Stimulated activated CD8-positive, alpha-beta memory T cell treated with anti-CD3 and anti-CD28 coated beads, Interleukin-4, amount 100 ng/mL, for 4 hours (primary cell): Measurements from ENCODE around the gene ZBTB9.

Source experiments
- DNase-seq, 2 donors: peaks; one replicate each; pipeline ENCODE4 v3.0.0-alpha.2; 2020; ENCODE audit warnings: low read depth in 2 of 2, low spot score in 1 of 2

Gene ZBTB9, protein sequence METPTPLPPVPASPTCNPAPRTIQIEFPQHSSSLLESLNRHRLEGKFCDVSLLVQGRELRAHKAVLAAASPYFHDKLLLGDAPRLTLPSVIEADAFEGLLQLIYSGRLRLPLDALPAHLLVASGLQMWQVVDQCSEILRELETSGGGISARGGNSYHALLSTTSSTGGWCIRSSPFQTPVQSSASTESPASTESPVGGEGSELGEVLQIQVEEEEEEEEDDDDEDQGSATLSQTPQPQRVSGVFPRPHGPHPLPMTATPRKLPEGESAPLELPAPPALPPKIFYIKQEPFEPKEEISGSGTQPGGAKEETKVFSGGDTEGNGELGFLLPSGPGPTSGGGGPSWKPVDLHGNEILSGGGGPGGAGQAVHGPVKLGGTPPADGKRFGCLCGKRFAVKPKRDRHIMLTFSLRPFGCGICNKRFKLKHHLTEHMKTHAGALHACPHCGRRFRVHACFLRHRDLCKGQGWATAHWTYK

DNA sequence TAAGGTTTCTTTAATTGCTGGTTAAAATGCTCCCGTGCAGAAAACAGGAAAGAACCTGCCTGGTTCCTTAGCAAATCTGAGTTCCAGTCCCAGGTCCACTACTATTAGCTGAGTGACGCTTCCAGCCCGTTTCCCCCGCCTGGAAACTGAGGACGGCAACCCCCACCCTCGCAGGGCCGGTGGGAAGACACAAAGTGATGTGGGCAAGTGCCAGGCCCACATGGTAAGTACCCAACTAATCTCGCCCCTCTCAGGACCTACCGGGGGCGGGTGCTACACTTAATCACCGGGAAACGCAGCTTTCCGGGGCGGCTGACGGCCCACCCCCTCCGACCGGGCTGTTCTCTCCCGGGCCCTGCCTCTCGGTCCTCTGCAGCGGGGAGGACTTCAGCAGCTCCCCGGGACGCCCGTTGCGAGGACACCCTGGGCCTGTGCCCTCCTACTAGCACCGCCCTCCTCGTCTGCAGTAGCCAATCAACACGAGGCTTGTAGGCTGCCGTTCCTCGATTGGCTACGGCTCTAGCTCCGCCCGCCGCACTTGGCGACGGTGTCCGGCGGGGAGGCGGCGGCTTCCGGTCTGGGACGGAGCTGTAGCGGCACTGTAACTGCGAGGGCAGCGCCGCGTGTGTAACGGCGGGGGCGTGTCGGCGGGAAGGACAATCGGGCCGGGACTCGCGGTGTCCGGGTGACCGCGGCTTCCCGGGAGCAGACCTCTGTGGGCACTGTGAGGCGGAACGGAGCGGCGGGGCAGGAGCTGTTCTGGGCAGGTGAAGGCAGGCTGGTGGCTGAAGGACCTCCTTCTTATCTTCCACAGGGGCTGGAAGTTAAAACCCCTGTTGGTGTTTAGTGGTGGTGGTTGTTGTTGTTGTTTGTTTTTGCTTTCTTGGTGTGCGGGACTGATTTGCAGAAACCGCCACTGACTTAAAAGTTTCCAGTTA lies at the start of gene ZBTB9:
Gene ZBTB9, plus strand, starts transcription at position 568 of the 938 bp plus-strand sequence. CDS start 525 bp downstream, outside the sequence.
- DNase-seq = peak; percentile 81 to 89

- no peak for DNase-seq
Measured at GRCh38 chr6:33404884-33405283, 49.5 kb upstream of the ZBTB9 start.

DNA sequence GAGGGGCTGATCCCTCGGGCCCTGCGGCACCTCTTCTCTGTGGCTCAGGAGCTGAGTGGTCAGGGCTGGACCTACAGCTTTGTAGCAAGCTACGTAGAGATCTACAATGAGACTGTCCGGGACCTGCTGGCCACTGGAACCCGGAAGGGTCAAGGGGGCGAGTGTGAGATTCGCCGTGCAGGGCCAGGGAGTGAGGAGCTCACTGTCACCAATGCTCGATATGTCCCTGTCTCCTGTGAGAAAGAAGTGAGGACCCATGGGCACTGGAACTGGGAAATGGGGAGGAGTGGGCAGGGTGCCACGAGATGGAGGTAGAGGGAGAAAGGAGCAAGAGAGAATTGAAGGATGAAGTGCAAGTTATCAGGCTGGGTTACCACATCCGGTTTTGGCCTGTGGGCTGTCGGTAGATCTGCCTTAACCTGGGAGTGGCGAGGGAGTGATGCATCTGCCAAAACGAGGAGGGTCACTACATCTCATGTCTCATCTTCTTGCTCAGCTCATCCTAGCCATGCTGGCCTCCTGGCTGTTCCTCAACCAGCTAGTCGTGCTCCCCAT lies 48.9 kb upstream of the ZBTB9 start:
- no peak for DNase-seq

DNA sequence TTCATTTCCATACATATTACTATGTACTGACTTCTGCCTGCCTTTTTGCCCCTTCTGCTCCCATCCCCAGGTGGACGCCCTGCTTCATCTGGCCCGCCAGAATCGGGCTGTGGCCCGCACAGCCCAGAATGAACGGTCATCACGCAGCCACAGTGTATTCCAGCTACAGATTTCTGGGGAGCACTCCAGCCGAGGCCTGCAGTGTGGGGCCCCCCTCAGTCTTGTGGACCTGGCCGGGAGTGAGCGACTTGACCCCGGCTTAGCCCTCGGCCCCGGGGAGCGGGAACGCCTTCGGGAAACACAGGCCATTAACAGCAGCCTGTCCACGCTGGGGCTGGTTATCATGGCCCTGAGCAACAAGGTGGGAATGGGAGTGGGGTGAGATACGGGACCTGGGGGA lies 48.2 kb upstream of the ZBTB9 start:
- DNase-seq = no peak

- DNase-seq = no peak
Measured at GRCh38 chr6:33407132-33407718, 47.2 kb upstream of the ZBTB9 start.

- peak; percentile 96 for DNase-seq
Measured at GRCh38 chr6:33410050-33410710, 44.2 kb upstream of the ZBTB9 start.

GRCh38 chr6:33410711-33411631 lies 43.4 kb upstream of the ZBTB9 start, which contains the start of gene PHF1:
Gene PHF1 (plus strand): TSS chr6:33411014. CDS start chr6:33412264, 1,250 bp downstream.
- DNase-seq = peak in 1 of 2 donors; percentile 73

DNA sequence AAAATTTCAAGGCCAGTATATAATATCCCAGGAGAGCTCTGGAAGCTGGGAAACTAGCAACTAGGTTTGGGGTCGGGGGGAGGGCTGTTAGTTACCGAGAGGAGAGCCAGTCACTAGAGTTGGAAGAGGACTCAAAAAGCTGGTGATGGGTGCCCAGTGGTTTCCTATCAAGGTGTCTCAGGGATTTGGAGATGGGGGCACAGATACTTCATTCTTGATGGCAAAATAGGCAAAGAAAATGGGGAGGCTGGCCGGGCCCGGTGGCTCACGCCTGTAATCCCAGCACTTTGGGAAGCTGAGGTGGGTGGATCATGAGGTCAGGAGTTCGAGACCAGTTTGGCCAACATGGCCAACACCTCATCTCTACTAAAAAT lies 42.8 kb upstream of the ZBTB9 start:
- DNase-seq = no peak

DNA sequence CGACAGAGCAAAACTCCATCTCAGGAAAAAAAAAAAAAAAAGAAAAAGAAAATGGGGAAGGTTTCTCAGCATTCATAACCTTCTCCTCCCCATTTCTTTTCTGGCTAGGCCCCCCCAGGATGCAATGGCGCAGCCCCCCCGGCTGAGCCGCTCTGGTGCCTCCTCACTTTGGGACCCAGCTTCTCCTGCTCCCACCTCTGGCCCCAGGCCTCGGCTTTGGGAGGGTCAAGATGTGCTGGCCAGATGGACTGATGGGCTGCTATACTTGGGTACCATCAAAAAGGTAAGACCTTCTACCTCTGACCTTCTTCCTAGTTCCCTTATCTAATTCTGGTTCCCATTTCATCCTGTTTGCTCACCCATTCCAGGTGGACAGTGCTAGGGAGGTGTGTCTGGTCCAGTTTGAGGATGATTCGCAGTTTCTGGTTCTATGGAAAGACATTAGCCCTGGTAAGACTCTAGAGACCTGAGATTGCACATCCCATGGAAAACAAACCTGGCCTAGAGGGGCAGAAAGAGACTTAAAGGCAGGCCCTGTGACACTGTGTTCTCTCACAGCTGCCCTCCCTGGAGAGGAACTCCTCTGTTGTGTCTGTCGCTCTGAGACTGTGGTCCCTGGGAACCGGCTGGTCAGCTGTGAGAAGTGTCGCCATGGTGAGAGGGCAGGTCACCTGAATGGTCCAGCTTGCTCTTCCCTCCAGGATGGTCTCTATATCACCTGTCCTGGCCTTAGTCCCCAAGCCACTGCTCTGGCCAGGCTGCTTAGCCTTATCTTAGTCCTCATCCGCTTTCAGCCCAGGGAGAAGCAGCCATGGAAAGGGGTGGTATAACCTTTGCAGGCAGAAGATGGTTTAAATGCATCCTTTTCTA lies 42.0 kb upstream of the ZBTB9 start:
- no peak for DNase-seq

- DNase-seq = no peak
Measured at GRCh38 chr6:33413241-33414120, 40.9 kb upstream of the ZBTB9 start.

DNA sequence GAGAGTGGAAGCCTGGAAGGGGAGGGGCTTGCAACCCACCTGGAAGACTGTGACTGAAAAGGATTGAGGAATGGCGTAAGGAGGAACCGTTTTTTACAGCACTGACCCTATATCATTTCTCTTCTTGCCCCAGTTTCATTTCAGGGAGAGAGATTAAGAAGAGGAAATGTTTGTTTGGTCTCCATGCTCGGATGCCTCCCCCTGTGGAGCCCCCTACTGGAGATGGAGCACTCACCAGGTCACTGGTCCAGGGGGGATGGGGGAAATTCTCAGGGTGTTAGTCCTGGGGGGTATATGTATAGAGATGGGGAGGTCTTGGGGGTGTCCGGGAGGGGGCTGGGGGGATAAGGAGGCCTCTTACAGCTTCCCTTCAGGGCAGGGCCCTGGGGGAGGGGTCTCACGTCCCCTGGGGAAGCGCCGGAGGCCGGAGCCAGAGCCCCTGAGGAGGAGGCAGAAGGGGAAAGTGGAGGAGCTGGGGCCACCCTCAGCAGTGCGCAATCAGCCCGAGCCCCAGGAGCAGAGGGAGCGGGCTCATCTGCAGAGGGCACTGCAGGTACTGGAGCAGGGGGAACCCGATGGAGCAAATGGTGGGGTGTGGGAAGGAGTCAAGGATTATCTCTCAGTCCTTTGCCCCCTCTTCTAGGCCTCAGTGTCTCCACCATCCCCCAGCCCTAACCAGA lies 39.6 kb upstream of the ZBTB9 start:
- no peak for DNase-seq

- DNase-seq = no peak
Measured at GRCh38 chr6:33415831-33416230, 38.5 kb upstream of the ZBTB9 start.

- no peak for DNase-seq
Measured at GRCh38 chr6:33416386-33417127, 37.8 kb upstream of the ZBTB9 start.

GRCh38 chr6:33417128-33417902 lies 37.1 kb upstream of the ZBTB9 start:
- no peak for DNase-seq

GRCh38 chr6:33417903-33418689 lies 36.3 kb upstream of the ZBTB9 start, which contains the start of gene CUTA:
Gene CUTA (minus strand): TSS chr6:33418107. CDS start chr6:33418000, 107 bp downstream.
- DNase-seq = peak; percentile 95 to 99
